Measurements from ENCODE around the gene SIRT2.

Gene SIRT2

DNA sequence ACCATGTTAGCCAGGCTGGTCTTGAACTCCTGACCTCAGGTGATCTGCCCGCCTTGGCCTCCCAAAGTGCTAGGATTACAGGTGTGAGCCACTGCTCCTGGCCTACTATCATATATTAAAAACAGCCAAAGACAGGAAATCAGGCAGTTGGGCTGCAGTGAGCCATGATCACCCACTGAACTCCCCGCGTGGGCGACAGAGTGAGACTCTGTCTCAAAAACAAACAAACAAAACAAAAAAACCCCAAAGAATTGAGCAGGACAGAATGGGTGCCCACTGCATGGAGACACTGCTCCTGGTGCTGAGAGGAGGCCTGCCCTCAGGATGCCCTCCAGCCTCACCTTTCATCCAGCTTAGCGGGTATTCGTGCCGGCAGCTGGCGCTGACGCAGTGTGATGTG is 16.1 kb downstream of the SIRT2 start:
- Histone ChIP-seq H3K9ac (ENCODE audit: low read length) (no peak overlapping the region), H3K79me2 (ENCODE audit: control insufficient read depth, insufficient read depth, low read length, poor library complexity) (no peaks in the 10 kb centered on the region), H2BK120ac (ENCODE audit: insufficient read depth, low read length, poor library complexity) (no peak overlapping the region), H3K36me3 (ENCODE audit: control insufficient read depth in 1 of 2, insufficient read depth in 2 of 2, low read length in 2 of 2) (no peaks in the 10 kb centered on the region), H3K23ac (ENCODE audit: low read length) (no peak overlapping the region), H3K4ac (ENCODE audit: low read depth, low read length) (no peak overlapping the region), H3K9me3 (ENCODE audit: insufficient read depth, low read depth, low read length) (no peaks in the 10 kb centered on the region), H3K14ac (ENCODE audit: low read length) (no peak overlapping the region), H4K12ac (ENCODE audit: low read depth, low read length) (no peak overlapping the region), H3K4me3 (ENCODE audit: low read depth, low read length) (no peak overlapping the region), H4K8ac (ENCODE audit: low read depth, low read length) (no peak overlapping the region), H3K27ac (ENCODE audit: low read depth, low read length) (no peak overlapping the region), H2BK12ac (ENCODE audit: low read length) (no peak overlapping the region), H3K79me1 (ENCODE audit: low read length) (no peaks in the 10 kb centered on the region), H3K4me2 (ENCODE audit: low read length) (no peak overlapping the region), H4K91ac (ENCODE audit: low read depth, low read length) (no peak overlapping the region), H2AK5ac (ENCODE audit: low read length) (no peak overlapping the region), H2BK5ac (ENCODE audit: low read depth, low read length, poor library complexity) (no peak overlapping the region), H2AFZ (ENCODE audit: insufficient read depth, low read length, poor library complexity) (no peak overlapping the region), H3K4me1 (ENCODE audit: control insufficient read depth in 1 of 2, insufficient read depth in 2 of 2, low read length in 2 of 2) (no peaks in the 10 kb centered on the region), H3K27me3 (ENCODE audit: insufficient read depth, low read length) (no peaks in the 10 kb centered on the region), H3K18ac (ENCODE audit: low read length) (no peak overlapping the region)
- no CpG with 5 or more reads among the region's 9 CpGs for WGBS (ENCODE audit: extremely low coverage, insufficient coverage, insufficient read length)
- DNase-seq: no peak

DNA sequence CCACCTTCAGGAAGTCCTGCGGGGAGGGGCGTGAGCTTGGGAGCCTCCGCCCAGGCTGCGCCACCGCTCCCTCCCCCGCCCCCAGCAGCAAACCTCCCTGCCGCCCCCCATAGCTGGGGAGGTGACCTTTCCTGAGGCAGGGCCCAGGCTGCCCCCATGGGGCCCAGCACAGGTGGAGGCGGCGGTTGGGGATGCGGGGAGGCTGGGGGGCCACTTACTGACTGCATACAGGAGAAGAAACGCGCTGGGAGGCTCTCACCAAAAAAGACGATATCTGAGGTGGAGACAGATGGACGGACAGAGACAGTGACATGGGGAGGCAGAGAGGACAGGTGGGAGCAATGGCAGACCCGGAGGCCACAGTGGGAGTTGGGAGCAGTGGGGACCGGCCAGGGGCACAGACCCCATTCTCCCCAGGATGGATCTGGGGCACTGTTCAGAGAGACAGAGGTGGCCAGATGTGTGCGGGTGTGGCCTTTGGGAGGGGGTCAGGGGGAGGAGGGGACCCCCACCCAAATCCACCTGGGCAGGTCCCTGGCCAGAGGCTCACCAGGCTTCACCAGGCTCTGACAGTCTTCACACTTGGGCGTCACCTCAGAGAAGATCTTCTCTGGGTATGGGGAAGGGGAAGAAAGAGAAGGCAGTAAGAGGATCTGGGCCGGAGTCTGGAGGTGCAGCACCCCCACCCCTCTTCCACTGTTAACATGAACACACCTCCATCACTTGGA is 18.4 kb downstream of the SIRT2 start:
- Histone ChIP-seq H3K4me1 (ENCODE audit: control insufficient read depth in 1 of 2, insufficient read depth in 2 of 2, low read length in 2 of 2) (no peaks in the 10 kb centered on the region), H2BK120ac (ENCODE audit: insufficient read depth, low read length, poor library complexity) (no peak overlapping the region), H2BK12ac (ENCODE audit: low read length) (no peak overlapping the region), H3K14ac (ENCODE audit: low read length) (no peak overlapping the region), H3K36me3 (ENCODE audit: control insufficient read depth in 1 of 2, insufficient read depth in 2 of 2, low read length in 2 of 2) (no peaks in the 10 kb centered on the region), H4K91ac (ENCODE audit: low read depth, low read length) (no peak overlapping the region), H4K12ac (ENCODE audit: low read depth, low read length) (no peak overlapping the region), H3K9me3 (ENCODE audit: insufficient read depth, low read depth, low read length) (no peaks in the 10 kb centered on the region), H3K18ac (ENCODE audit: low read length) (no peak overlapping the region), H3K4me2 (ENCODE audit: low read length) (no peak overlapping the region), H3K9ac (ENCODE audit: low read length) (no peak overlapping the region), H4K8ac (ENCODE audit: low read depth, low read length) (no peak overlapping the region), H2AK5ac (ENCODE audit: low read length) (no peak overlapping the region), H3K4me3 (ENCODE audit: low read depth, low read length) (no peak overlapping the region), H3K27me3 (ENCODE audit: insufficient read depth, low read length) (no peaks in the 10 kb centered on the region), H3K27ac (ENCODE audit: low read depth, low read length) (no peak overlapping the region), H3K79me1 (ENCODE audit: low read length) (no peaks in the 10 kb centered on the region), H2AFZ (ENCODE audit: insufficient read depth, low read length, poor library complexity) (no peak overlapping the region), H2BK5ac (ENCODE audit: low read depth, low read length, poor library complexity) (no peak overlapping the region), H3K23ac (ENCODE audit: low read length) (no peak overlapping the region), H3K79me2 (ENCODE audit: control insufficient read depth, insufficient read depth, low read length, poor library complexity) (no peaks in the 10 kb centered on the region), H3K4ac (ENCODE audit: low read depth, low read length) (no peak overlapping the region)
- no peak for DNase-seq
- no CpG with 5 or more reads among the region's 19 CpGs for WGBS (ENCODE audit: extremely low coverage, insufficient coverage, insufficient read length)

DNA sequence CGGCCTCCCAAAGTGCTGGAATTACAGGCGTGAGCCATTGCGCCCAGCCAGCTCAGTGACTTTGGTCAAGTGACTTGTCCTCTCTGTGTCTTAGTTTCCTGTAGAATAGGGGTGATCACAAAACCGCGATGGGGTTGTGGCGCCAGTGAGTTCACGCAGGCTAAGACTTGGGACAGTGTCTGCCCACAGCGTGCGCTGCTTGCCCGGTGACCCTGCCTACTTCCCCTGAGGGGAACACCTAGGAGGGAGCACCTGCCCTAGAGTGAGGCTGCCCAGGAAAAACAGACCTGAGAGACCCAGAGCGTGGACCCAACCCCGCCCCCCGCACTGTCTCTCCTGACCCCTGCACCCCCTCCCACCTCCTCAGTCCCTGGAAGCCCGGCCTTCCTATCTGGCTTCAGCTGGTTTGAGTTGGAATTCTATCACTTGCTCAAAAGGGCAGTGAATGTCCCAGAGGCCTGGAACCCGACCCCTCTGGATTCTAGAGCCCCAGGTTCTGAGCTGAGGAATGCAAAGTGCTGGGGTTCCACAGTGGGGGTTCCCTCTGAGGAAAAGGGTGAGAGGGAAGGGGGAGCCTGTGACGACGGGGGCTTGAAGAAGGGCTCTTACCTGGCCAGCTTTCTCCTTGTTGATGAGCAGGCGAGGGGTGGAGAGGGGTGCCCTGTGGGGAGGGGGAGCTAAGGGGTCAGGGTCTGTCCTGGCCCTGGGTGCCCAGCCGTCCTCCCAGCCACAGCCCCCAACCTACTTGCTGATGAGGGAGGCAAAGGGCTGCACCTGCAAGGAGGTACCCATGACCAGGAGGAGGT is 19.1 kb downstream of the SIRT2 start:
- H3K18ac ChIP-seq (ENCODE audit: low read length): no peak overlapping the region
- no peak overlapping the region for H2AFZ ChIP-seq (ENCODE audit: insufficient read depth, low read length, poor library complexity)
- no peak overlapping the region for H3K4ac ChIP-seq (ENCODE audit: low read depth, low read length)
- H3K23ac ChIP-seq (ENCODE audit: low read length): no peak overlapping the region
- H3K79me1 ChIP-seq (ENCODE audit: low read length): no peaks in the 10 kb centered on the region
- no peak overlapping the region for H3K14ac ChIP-seq (ENCODE audit: low read length)
- no peak overlapping the region for H3K27ac ChIP-seq (ENCODE audit: low read depth, low read length)
- H3K27me3 ChIP-seq (ENCODE audit: insufficient read depth, low read length): no peaks in the 10 kb centered on the region
- H4K91ac ChIP-seq (ENCODE audit: low read depth, low read length): no peak overlapping the region
- H3K4me1 ChIP-seq (ENCODE audit: control insufficient read depth in 1 of 2, insufficient read depth in 2 of 2, low read length in 2 of 2): no peaks in the 10 kb centered on the region
- H3K4me2 ChIP-seq (ENCODE audit: low read length): no peak overlapping the region
- H3K36me3 ChIP-seq (ENCODE audit: control insufficient read depth in 1 of 2, insufficient read depth in 2 of 2, low read length in 2 of 2): no peaks in the 10 kb centered on the region
- no peaks in the 10 kb centered on the region for H3K79me2 ChIP-seq (ENCODE audit: control insufficient read depth, insufficient read depth, low read length, poor library complexity)
- no peak overlapping the region for H3K4me3 ChIP-seq (ENCODE audit: low read depth, low read length)
- DNase-seq: no peak
- no peak overlapping the region for H2BK120ac ChIP-seq (ENCODE audit: insufficient read depth, low read length, poor library complexity)
- H3K9me3 ChIP-seq (ENCODE audit: insufficient read depth, low read depth, low read length): no peaks in the 10 kb centered on the region
- no peak overlapping the region for H4K8ac ChIP-seq (ENCODE audit: low read depth, low read length)
- no peak overlapping the region for H2BK5ac ChIP-seq (ENCODE audit: low read depth, low read length, poor library complexity)
- no peak overlapping the region for H3K9ac ChIP-seq (ENCODE audit: low read length)
- no peak overlapping the region for H4K12ac ChIP-seq (ENCODE audit: low read depth, low read length)
- H2BK12ac ChIP-seq (ENCODE audit: low read length): no peak overlapping the region
- WGBS (ENCODE audit: extremely low coverage, insufficient coverage, insufficient read length): no CpG with 5 or more reads among the region's 19 CpGs
- H2AK5ac ChIP-seq (ENCODE audit: low read length): no peak overlapping the region

DNA sequence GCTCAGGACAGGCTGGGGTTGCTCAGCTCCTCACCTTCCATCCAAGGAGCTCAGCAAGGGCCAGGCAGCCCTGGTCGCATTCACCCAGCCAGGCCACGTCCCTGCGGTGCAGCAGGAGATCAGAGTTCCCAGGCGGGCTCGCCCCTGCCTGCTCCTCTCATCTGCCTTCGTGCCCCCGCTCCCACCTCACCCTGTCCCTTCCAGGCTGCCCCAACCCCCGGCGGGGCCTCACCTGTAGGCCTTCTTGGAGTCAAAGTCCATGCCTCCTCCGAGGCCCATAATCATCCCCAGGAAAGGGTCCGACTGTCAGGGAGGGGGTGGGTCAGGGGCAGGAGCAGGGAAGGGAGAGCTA is 20.0 kb downstream of the SIRT2 start:
- H4K8ac ChIP-seq (ENCODE audit: low read depth, low read length): no peak overlapping the region
- no peaks in the 10 kb centered on the region for H3K27me3 ChIP-seq (ENCODE audit: insufficient read depth, low read length)
- no peak overlapping the region for H3K4ac ChIP-seq (ENCODE audit: low read depth, low read length)
- DNase-seq: no peak
- no peak overlapping the region for H4K12ac ChIP-seq (ENCODE audit: low read depth, low read length)
- H3K4me2 ChIP-seq (ENCODE audit: low read length): no peak overlapping the region
- H3K36me3 ChIP-seq (ENCODE audit: control insufficient read depth in 1 of 2, insufficient read depth in 2 of 2, low read length in 2 of 2): no peaks in the 10 kb centered on the region
- H3K14ac ChIP-seq (ENCODE audit: low read length): no peak overlapping the region
- no peak overlapping the region for H3K23ac ChIP-seq (ENCODE audit: low read length)
- no peak overlapping the region for H3K9ac ChIP-seq (ENCODE audit: low read length)
- H3K27ac ChIP-seq (ENCODE audit: low read depth, low read length): no peak overlapping the region
- H3K9me3 ChIP-seq (ENCODE audit: insufficient read depth, low read depth, low read length): no peaks in the 10 kb centered on the region
- no peak overlapping the region for H2AFZ ChIP-seq (ENCODE audit: insufficient read depth, low read length, poor library complexity)
- no peaks in the 10 kb centered on the region for H3K79me1 ChIP-seq (ENCODE audit: low read length)
- no peaks in the 10 kb centered on the region for H3K79me2 ChIP-seq (ENCODE audit: control insufficient read depth, insufficient read depth, low read length, poor library complexity)
- no peak overlapping the region for H2AK5ac ChIP-seq (ENCODE audit: low read length)
- WGBS (ENCODE audit: extremely low coverage, insufficient coverage, insufficient read length): no CpG with 5 or more reads among the region's 11 CpGs
- H2BK120ac ChIP-seq (ENCODE audit: insufficient read depth, low read length, poor library complexity): no peak overlapping the region
- no peak overlapping the region for H3K4me3 ChIP-seq (ENCODE audit: low read depth, low read length)
- no peak overlapping the region for H2BK5ac ChIP-seq (ENCODE audit: low read depth, low read length, poor library complexity)
- H2BK12ac ChIP-seq (ENCODE audit: low read length): no peak overlapping the region
- no peak overlapping the region for H4K91ac ChIP-seq (ENCODE audit: low read depth, low read length)
- H3K4me1 ChIP-seq (ENCODE audit: control insufficient read depth in 1 of 2, insufficient read depth in 2 of 2, low read length in 2 of 2): no peaks in the 10 kb centered on the region
- no peak overlapping the region for H3K18ac ChIP-seq (ENCODE audit: low read length)

Data from trophoblast cell (in vitro differentiated cells and primary cell).